ENCODE results near the gene DNER. TPM values are rescaled to one million over a fixed set of nuclear protein-coding genes. Genes with fewer than 3 reads are reported as not detected.

DNER gene
- total and polyA plus RNA-seq, 2 of the 4 experiments (the other 2 are of a cell fraction): under 0.01 to 0.14 TPM

GRCh38 chr2:229738024-229738625 is 23.8 kb upstream of the DNER start:
- no CpG with 5 or more reads among the region's 3 CpGs for WGBS, 2 experiments (ENCODE audit: extremely low coverage in 2 of 2, insufficient read length in 1 of 2)

More at GRCh38 chr2:229738024-229738625, 23.8 kb upstream of the DNER start:
- H2AK5ac ChIP-seq (ENCODE audit: low read depth, low read length): no peak overlapping the region
- H2AFZ ChIP-seq (replicated peaks; ENCODE audit: low read length, poor library complexity): no peak overlapping the region
- H3K18ac ChIP-seq (ENCODE audit: low read depth, low read length): no peak overlapping the region
- no peaks in the 10 kb centered on the region for H4K20me1 ChIP-seq (ENCODE audit: insufficient read depth, low read length)
- no peaks in the 10 kb centered on the region for H3K9me1 ChIP-seq (ENCODE audit: insufficient read depth, low read length)
- no peaks in the 10 kb centered on the region; the same call in 1 of the 2 replicates for H3K9me3 ChIP-seq (ENCODE audit: control insufficient read depth, insufficient read depth, low read length)
- H3K4ac ChIP-seq (ENCODE audit: low read depth, low read length): no peak overlapping the region
- no peak overlapping the region for H3K4me2 ChIP-seq (ENCODE audit: low read depth, low read length)
- H2BK5ac ChIP-seq (ENCODE audit: low read depth, low read length, poor library complexity, severe bottlenecking): no peak overlapping the region
- DNase-seq: no peak
- no peak for ATAC-seq (ENCODE audit: low read depth)
- dilution Hi-C loops (cut with HindIII; ENCODE audit: low sequenced_read_pairs, unreplicated experiment): no loop called here
- H3K14ac ChIP-seq (replicated peaks; ENCODE audit: low read depth, low read length): no peak overlapping the region
- CTCF ChIA-PET: no interaction called here
- no peak overlapping the region for H2BK20ac ChIP-seq (ENCODE audit: low read depth, low read length)
- H4K8ac ChIP-seq (ENCODE audit: low read depth in 2 of 2, low read length in 2 of 2): no peak overlapping the region
- H3K36me3 ChIP-seq (ENCODE audit: control insufficient read depth, insufficient read depth, low read length): no peaks in the 10 kb centered on the region
- intact Hi-C loops (cut with micrococcal nuclease): no loop called here
- H3K4me1 ChIP-seq (ENCODE audit: control insufficient read depth, insufficient read depth, low read length): no peaks in the 10 kb centered on the region
- in situ Hi-C loops (cut with MboI; ENCODE audit: low sequenced_read_pairs): no loop called here
- no peak overlapping the region for H2BK120ac ChIP-seq (ENCODE audit: low read depth, low read length)
- POLR2A ChIA-PET (ENCODE audit: unreplicated experiment): no interaction called here
- H3K27ac ChIP-seq (ENCODE audit: insufficient read depth, low read length): no peak overlapping the region
- no peak overlapping the region for H3K23ac ChIP-seq (ENCODE audit: low read depth, low read length)
- TF ChIP-seq MAFK (IDR thresholded peaks at IDR 0.05; ENCODE audit: low read depth, low read length) (no peak), USF2 (IDR thresholded peaks at IDR 0.05; ENCODE audit: low read depth, low read length) (no peak), CHD1 (IDR thresholded peaks at IDR 0.05; ENCODE audit: low read depth, low read length) (no peak), CTCF (conservative IDR thresholded peaks at IDR 0.05; ENCODE audit: low read depth, low read length) (no peak)
- TF ChIP-seq, protein P1, sequence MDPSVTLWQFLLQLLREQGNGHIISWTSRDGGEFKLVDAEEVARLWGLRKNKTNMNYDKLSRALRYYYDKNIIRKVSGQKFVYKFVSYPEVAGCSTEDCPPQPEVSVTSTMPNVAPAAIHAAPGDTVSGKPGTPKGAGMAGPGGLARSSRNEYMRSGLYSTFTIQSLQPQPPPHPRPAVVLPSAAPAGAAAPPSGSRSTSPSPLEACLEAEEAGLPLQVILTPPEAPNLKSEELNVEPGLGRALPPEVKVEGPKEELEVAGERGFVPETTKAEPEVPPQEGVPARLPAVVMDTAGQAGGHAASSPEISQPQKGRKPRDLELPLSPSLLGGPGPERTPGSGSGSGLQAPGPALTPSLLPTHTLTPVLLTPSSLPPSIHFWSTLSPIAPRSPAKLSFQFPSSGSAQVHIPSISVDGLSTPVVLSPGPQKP (IDR thresholded peaks at IDR 0.05; ENCODE audit: borderline replicate concordance, low read depth, low read length): no peak
- H4K91ac ChIP-seq (ENCODE audit: insufficient read depth, low read depth, low read length): no peak overlapping the region
- H3K79me1 ChIP-seq (ENCODE audit: low read depth in 1 of 2, low read length in 2 of 2): no peaks in the 10 kb centered on the region
- H2AK9ac ChIP-seq (replicated peaks; ENCODE audit: low read depth, low read length, poor library complexity): no peak overlapping the region
- no TSS peak for BruUV-seq (replicated peaks)
- H2BK15ac ChIP-seq (ENCODE audit: low read depth, low read length): no peak overlapping the region
- no peak overlapping the region for H3K56ac ChIP-seq (ENCODE audit: extremely low read depth, insufficient read depth, low read length)
- H3K9ac ChIP-seq (ENCODE audit: low read depth, low read length): no peak overlapping the region
- no peaks in the 10 kb centered on the region for H3K27me3 ChIP-seq (ENCODE audit: control insufficient read depth, insufficient read depth, low read length)
- no peak overlapping the region for H4K5ac ChIP-seq (ENCODE audit: low read depth, low read length)
- no peak overlapping the region for H3K4me3 ChIP-seq (ENCODE audit: insufficient read depth, low read depth, low read length)

Measured in IMR-90 (cell line).